Loucy (cell line): ENCODE results near the gene UBE2O.
A peak's percentile ranks its signal among the peaks of the same experiment; 100 is the strongest.

Experiments used
- H2AFZ ChIP-seq: fragments of 200-600 bp; sonication (generic); 2 replicates; pipeline ENCODE4 v1.6.0; 2016; ENCODE audit warnings: antibody characterized with exemption, mild to moderate bottlenecking, low read length, moderate library complexity
- H3F3A ChIP-seq: fragments of 200-600 bp; 2 replicates; pipeline ENCODE4 v1.6.0; 2016; ENCODE audit warnings: antibody characterized with exemption, low read depth, mild to moderate bottlenecking
- H3K27me3 ChIP-seq: fragments of 200-600 bp; sonication (generic); 2 replicates; pipeline ENCODE4 v1.6.1; 2014; ENCODE audit warnings: low read length, mild to moderate bottlenecking; ENCODE audit not compliant: insufficient read depth, poor library complexity, severe bottlenecking
- H3K36me3 ChIP-seq: fragments of 200-600 bp; sonication (generic); 2 replicates; pipeline ENCODE4 v1.6.1; 2016; ENCODE audit warnings: low read length; ENCODE audit not compliant: insufficient read depth
- H3K4me1 ChIP-seq: fragments of 200-600 bp; sonication (generic); 2 replicates; pipeline ENCODE4 v1.5.1; 2014; ENCODE audit warnings: low read length, mild to moderate bottlenecking; ENCODE audit not compliant: insufficient read depth, poor library complexity, severe bottlenecking
- H3K4me2 ChIP-seq: fragments of 200-600 bp; sonication (generic); 2 replicates; pipeline ENCODE4 v1.6.0; 2014; ENCODE audit warnings: antibody characterized with exemption, low read length, low read depth, mild to moderate bottlenecking; ENCODE audit not compliant: poor library complexity, severe bottlenecking
- H3K4me3 ChIP-seq: fragments of 200-600 bp; sonication (generic); 2 replicates; pipeline ENCODE4 v1.5.1; 2014; ENCODE audit warnings: low read length, mild to moderate bottlenecking, mixed read lengths; ENCODE audit not compliant: poor library complexity, severe bottlenecking
- H3K79me2 ChIP-seq: fragments of 200-600 bp; sonication (generic); 2 replicates; pipeline ENCODE4 v1.6.1; 2014; ENCODE audit warnings: low read length; ENCODE audit not compliant: insufficient read depth
- H3K9ac ChIP-seq: fragments of 200-600 bp; sonication (generic); 2 replicates; pipeline ENCODE4 v1.6.0; 2014; ENCODE audit warnings: mild to moderate bottlenecking, low read depth, low read length, moderate library complexity; ENCODE audit not compliant: poor library complexity, severe bottlenecking
- H3K9me2 ChIP-seq: fragments of 200-600 bp; sonication (generic); replicated peaks from 2 replicates; pipeline ENCODE4 v1.6.1; 2016; ENCODE audit warnings: low read depth, low read length, mixed read lengths
- H3K9me3 ChIP-seq: fragments of 200-600 bp; sonication (generic); 2 replicates; pipeline ENCODE4 v1.6.1; 2014; ENCODE audit warnings: mild to moderate bottlenecking, antibody characterized with exemption, low read length, low read depth; ENCODE audit not compliant: insufficient read depth
- H4K20me1 ChIP-seq: fragments of 200-600 bp; sonication (generic); 2 replicates; pipeline ENCODE4 v1.6.0; 2014; ENCODE audit warnings: antibody characterized with exemption, low read length, mild to moderate bottlenecking; ENCODE audit not compliant: insufficient read depth, poor library complexity, severe bottlenecking
- CTCF ChIP-seq: fragments of 200-600 bp; sonication (generic); conservative IDR thresholded peaks from 2 replicates; pipeline ENCODE4 v1.5.1; 2014; ENCODE audit warnings: mild to moderate bottlenecking, antibody characterized with exemption, low read length
- EZH2phosphoT487 ChIP-seq: fragments of 200-600 bp; IDR thresholded peaks from 2 replicates; pipeline ENCODE4 v1.6.1; 2018; ENCODE audit warnings: antibody characterized with exemption, mild to moderate bottlenecking, moderate library complexity, borderline replicate concordance

The UBE2O gene

GRCh38 chr17:76399175-76400172, 53.5 kb downstream of the UBE2O start:
- Histone ChIP-seq H3K9ac (no peak overlapping the region), H3K79me2 (no peaks in the 10 kb centered on the region), H3K9me3 (no peaks in the 10 kb centered on the region), H3K9me2 (no peaks in the 10 kb centered on the region), H3K27me3 (no peaks in the 10 kb centered on the region), H3K4me1 (no peaks in the 10 kb centered on the region), H4K20me1 (peaks cover 3% of the 10 kb centered on the region), H3K36me3 (peaks cover 93% of the 10 kb centered on the region; the same call in 1 of the 2 replicates), H3F3A (no peaks in the 10 kb centered on the region), H3K4me3 (no peak overlapping the region), H3K4me2 (no peak overlapping the region), H2AFZ (no peak overlapping the region)
- TF ChIP-seq CTCF (no peak), EZH2phosphoT487 (no peak)

- Histone ChIP-seq H3K4me2 (no peak overlapping the region), H3F3A (no peaks in the 10 kb centered on the region), H3K9ac (no peak overlapping the region), H3K9me2 (no peaks in the 10 kb centered on the region), H2AFZ (no peak overlapping the region), H3K27me3 (no peaks in the 10 kb centered on the region), H3K36me3 (peaks cover 93% of the 10 kb centered on the region; the same call in 1 of the 2 replicates), H4K20me1 (peaks cover 3% of the 10 kb centered on the region), H3K4me3 (no peak overlapping the region), H3K4me1 (no peaks in the 10 kb centered on the region), H3K79me2 (no peaks in the 10 kb centered on the region), H3K9me3 (no peaks in the 10 kb centered on the region)
- TF ChIP-seq EZH2phosphoT487 = no peak
- no peak for TF ChIP-seq CTCF
Observed at GRCh38 chr17:76398523-76399174, 54.3 kb downstream of the UBE2O start.

GRCh38 chr17:76397687-76398522, 55.0 kb downstream of the UBE2O start:
- TF ChIP-seq EZH2phosphoT487 = no peak
- TF ChIP-seq CTCF = peak; percentile 94
- Histone ChIP-seq H3K4me1 (no peaks in the 10 kb centered on the region), H3K4me2 (no peak overlapping the region), H3K9me2 (no peaks in the 10 kb centered on the region), H2AFZ (no peak overlapping the region), H3F3A (no peaks in the 10 kb centered on the region), H3K9me3 (no peaks in the 10 kb centered on the region), H3K4me3 (no peak overlapping the region), H3K36me3 (peaks cover 89% of the 10 kb centered on the region; the same call in 1 of the 2 replicates), H4K20me1 (peaks cover 3% of the 10 kb centered on the region), H3K9ac (no peak overlapping the region), H3K27me3 (no peaks in the 10 kb centered on the region), H3K79me2 (no peaks in the 10 kb centered on the region)
